Kasumi-1 (cell line): ENCODE results near the gene ECE1.

Source experiments
- DNase-seq, 2 experiments: peaks; one replicate each; lab custom pipeline; 2025; lab: John Stamatoyannopoulos, UW

The ECE1 gene

DNA sequence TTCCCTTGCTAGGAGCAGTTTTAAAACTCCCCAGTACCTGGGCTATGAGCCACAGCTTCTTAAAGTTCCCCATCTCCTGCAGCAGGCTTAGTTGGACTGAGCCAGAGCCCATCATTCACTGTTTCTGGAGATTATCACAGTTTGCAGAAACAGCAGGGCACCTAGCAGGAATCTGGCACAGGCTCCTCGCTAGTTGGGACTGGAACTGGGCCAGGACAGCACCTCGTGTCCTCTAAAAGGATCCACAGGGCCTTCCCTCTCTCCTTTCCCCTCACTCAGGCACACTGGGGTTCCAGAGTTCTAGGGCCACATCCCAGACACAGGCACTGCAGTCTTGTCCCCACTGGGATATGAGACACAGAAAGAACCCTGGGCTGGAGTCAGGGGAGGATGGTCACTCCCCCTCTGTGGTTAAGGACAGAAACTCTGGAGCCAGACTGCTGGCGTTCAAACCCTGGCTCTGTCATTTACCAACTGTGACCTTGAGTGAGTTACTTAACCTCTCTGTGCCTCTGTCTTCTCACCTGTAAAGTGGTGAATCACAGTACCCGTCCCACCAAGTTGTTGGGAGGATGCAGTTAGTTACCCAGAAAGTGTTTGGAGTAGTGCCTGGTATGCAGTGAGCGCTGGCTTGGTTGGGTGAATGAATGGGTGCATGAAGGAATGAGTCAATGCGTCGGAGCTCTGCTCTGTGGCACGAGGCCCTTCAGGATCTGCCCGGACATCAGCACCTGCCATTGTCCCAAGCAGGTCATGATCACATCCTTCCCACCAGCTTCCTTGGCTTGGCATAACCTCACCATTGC, 18.8 kb upstream of the ECE1 start:
- no peak for DNase-seq

GRCh38 chr1:21308330-21308729, 18.1 kb upstream of the ECE1 start:
- DNase-seq: no peak

- no peak for DNase-seq
These were observed 17.5 kb upstream of the ECE1 start for GRCh38 chr1:21307663-21308305.

DNA sequence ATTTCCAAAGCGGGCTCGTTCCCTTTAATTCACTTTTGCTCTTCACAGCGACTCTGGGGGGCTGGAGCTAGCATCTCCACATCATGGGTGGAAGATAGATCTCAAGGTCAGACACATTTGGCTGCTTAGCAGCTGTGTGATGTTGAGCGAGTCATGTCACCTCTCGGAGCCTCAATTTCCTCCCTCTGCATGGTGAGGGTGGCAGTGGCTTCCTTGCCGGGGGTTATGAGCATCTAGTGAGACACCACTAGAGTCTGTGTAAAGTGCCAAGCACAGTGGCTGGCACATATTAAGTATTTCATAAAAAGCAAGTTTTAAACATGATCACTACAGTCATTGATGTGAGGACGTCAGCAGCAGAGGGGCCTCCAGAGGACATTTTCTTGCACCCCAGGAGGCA, 16.9 kb upstream of the ECE1 start:
- DNase-seq: no peak

DNA sequence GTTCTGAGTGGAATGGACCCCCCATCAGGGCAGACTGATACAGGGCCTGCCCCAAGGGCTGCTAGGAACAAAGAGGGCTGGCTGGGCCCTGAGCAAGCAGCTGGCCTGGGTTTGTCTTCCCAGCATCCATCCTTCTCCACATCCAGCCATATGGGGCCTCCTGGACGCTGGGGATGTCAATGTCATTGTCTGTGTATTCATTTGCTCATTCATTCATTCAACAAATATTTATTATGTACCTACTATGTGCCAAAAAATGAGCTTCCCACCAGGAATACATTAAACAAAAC, 15.6 kb upstream of the ECE1 start:
- no peak for DNase-seq

GRCh38 chr1:21305155-21305899, 15.1 kb upstream of the ECE1 start:
- DNase-seq: no peak

- no peak for DNase-seq
These were observed 14.2 kb upstream of the ECE1 start for GRCh38 chr1:21304488-21304887.

- no peak for DNase-seq
These were observed 12.8 kb upstream of the ECE1 start for GRCh38 chr1:21302747-21303715.

- no peak for DNase-seq
These were observed 11.7 kb upstream of the ECE1 start for GRCh38 chr1:21301794-21302440.

DNA sequence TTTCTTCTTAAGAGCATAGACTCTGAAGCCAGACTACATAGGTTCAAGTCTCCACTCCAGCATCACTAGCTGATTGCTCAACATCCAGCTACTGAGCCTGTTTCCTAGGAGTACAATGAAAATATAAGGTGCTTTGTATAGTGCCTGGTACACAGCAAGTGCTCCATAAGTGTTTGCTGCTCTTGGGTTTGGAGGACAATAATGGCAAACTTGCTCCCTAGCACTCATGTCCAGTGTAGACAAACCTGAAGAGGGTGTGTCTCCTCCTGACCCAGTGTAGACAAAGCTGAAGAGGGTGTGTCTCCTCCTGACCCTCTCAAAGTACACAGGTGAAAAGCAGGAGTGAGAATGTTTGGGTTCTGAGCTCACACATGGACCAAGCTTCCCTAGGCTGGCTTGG, 10.5 kb upstream of the ECE1 start:
- DNase-seq: no peak

DNA sequence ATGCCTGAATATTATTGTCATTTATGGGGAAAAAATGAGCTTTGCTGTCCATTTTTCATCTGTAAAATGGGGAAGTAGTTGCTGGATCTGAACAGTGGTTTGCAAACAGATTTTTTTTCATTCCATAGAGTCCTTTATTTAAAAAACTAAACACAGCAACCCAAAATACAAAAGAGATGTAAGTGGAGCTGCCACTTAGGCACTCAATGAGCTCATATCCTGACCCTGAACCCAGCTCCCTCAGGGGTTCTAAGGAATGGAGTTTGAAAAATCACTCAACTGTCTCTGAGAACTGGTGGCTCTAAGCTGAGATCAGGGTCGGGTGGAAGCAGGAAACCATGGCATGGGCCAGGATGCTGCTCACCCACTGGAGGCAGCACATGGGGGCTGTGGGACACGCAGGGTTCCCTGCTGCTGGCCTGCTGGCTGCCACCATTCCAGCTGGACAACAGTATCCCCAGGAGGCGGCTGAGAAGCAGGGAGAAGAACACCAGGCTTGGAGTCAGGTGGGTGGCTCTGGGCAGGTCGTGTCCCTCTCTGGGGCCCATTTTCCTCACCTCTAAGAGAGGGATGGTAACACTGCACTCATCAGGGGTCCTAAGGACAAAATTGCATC, 9.6 kb upstream of the ECE1 start:
- no peak for DNase-seq

GRCh38 chr1:21298981-21299391, 8.7 kb upstream of the ECE1 start:
- no peak for DNase-seq

GRCh38 chr1:21297975-21298374, 7.7 kb upstream of the ECE1 start:
- no peak for DNase-seq

DNA sequence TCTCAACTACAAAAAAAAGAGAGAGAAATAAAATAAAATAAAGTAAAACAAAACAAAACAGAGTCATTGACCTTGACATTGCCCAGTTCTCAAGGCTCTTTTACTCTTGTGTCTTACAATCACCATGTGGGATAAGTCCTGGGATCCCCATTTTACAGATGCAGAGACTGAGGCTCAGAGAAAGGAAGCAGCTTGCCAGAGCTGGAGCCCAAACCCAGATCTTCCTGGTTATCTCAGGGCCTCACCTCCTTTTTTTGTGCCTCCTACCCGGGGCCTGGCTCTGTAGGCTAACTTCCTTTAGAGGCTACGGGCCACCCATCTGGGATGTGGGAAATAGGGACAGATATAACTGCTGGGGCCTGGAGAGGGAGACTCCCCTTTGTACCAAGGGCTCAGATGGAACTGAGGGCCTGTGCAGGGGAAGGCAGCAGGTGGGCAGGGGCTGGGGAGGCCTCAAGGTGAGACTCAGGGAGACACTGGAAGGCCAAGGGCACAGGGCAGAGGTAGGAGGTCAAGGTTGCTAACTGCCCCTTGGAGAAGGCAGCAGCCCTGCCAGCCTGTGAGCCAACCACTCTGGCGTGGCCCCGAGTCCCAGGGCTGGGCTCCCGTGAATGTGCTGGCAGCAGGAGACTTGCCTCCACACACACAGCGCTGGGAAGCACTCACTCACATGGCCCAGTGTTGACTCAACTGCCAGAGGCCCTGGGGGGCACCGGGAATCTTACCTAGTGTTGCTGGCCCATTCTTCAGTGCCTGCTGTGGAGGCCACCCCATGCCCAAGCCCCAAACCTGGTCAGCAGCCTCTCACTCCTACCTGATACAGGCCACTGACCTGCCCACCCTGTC, 6.5 kb upstream of the ECE1 start:
- DNase-seq: no peak

DNA sequence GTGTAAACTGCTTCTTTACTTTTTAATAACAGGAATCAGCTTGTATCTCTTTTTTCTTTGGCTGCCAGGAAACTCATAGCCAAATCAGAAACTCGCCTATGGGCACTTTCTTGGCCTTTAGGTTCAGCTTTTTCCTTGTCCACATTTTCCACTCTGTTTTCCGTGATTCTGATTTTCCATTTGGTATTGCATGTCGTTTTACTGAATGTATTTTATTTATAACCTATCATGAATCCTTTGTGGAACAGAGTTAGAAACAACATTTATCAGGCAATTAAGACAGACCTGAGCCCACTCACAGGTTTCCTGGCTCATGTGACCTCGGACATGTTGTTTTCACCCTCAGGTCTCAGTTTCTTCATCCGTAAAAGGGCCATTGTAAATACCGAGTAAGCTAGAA, 5.3 kb upstream of the ECE1 start:
- no peak for DNase-seq

DNA sequence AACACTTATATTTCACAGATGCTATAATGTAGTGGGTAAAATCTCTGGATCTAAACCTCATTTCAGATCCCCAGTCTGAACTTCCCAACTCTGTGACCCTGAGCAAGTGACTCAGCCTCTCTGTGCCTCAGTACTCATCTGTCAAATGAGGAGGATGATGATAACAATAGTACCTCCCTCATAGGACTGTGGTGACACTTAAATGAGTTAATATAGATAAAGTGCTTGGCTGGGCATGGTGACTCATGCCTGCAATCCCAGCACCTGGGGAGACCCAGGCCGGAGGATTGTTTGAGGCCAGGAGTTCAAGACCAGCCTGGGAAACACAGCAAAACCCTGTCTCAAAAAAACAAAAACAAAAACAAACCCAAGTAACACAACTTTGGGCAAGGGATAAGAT, 4.7 kb upstream of the ECE1 start:
- DNase-seq: no peak

GRCh38 chr1:21294266-21294989, 4.2 kb upstream of the ECE1 start:
- no peak for DNase-seq

DNA sequence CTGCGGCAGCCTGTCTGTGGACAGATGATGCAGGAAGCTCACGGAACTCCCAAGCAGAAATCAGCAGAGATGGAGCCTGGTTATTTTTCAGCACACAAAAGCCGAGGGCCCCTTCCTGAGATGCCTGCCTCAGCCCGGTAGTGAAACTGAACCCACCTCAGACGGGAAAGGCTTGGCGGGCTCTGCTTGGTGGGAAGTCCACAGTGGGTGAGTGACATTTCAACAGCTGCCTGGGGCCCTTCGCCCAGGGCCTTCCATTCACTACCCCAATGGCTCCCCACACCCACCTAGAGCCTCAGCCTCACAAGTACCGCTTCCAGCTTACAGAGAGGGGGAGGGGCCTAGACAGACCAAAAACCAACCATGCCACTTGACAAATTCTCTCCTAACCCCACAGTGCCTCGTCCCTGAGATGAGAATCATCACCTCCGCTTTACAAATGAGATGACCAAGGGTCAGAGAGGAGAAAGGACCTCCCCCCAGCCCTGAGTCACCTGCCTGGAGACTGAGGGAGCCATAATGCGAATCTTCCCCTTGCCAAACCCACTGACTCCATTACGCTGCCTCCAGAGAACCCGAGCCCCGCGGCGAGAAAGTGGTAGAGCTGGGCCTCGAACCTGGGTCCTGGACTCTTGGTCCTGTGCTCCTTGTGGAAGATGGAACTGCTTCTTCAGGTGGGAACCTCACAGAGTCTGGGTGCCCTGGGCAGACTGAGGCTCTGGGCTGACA, 3.4 kb upstream of the ECE1 start:
- DNase-seq: no peak
